Fibroblast of lung (primary cell): ENCODE measurements around the gene HMG20B. TPM values are rescaled to one million over a fixed set of nuclear protein-coding genes. Genes with fewer than 3 reads are reported as not detected.

Experiments
- DNase-seq, 2 donors: peaks; one replicate each; pipeline versions ENCODE4 v3.0.0 to v3.0.0-alpha.2; 2010; ENCODE audit warnings: low read depth in 2 of 2
- H2AFZ ChIP-seq: 2 replicates; pipeline ENCODE4 v1.5.1; 2012; ENCODE audit warnings: low read length, control low read depth, inconsistent platforms
- H3K27ac ChIP-seq: 2 replicates; pipeline ENCODE4 v1.5.1; 2011; ENCODE audit warnings: low read length, control low read depth; ENCODE audit not compliant: insufficient read depth
- H3K27me3 ChIP-seq: 2 replicates; pipeline ENCODE4 v1.5.1; 2011; ENCODE audit warnings: mild to moderate bottlenecking, low read length; ENCODE audit not compliant: control insufficient read depth, insufficient read depth
- H3K36me3 ChIP-seq: 2 replicates; pipeline ENCODE4 v1.5.1; 2011; ENCODE audit warnings: low read length; ENCODE audit not compliant: control insufficient read depth, insufficient read depth
- H3K4me1 ChIP-seq: 2 replicates; pipeline ENCODE4 v1.5.1; 2011; ENCODE audit warnings: low read length; ENCODE audit not compliant: control insufficient read depth, insufficient read depth; ENCODE audit errors: extremely low read depth
- H3K4me2 ChIP-seq: 2 replicates; pipeline ENCODE4 v1.5.1; 2011; ENCODE audit warnings: low read length, control low read depth; ENCODE audit not compliant: insufficient read depth; ENCODE audit errors: extremely low read depth
- H3K4me3 ChIP-seq, 4 experiments: fragments of 200-600 bp in 1 of 4; sonication (generic) in 1 of 4; replicated peaks in 1 of 4; 2 replicates each; pipeline ENCODE4 v1.5.1; 2011 to 2016; ENCODE audit warnings: low read length in 4 of 4, low read depth in 3 of 4, mild to moderate bottlenecking in 3 of 4, control low read depth in 2 of 4, inconsistent platforms in 1 of 4, mixed read lengths in 1 of 4; ENCODE audit not compliant: insufficient read depth in 1 of 4; ENCODE audit errors: control extremely low read depth in 1 of 4
- H3K79me2 ChIP-seq: 2 replicates; pipeline ENCODE4 v1.5.1; 2012; ENCODE audit warnings: mild to moderate bottlenecking, low read length, inconsistent platforms; ENCODE audit not compliant: control insufficient read depth, insufficient read depth
- H3K9ac ChIP-seq: 2 replicates; pipeline ENCODE4 v1.5.1; 2011; ENCODE audit warnings: mild to moderate bottlenecking, low read length, control low read depth; ENCODE audit not compliant: insufficient read depth
- H3K9me3 ChIP-seq: 2 replicates; pipeline ENCODE4 v1.5.1; 2012; ENCODE audit warnings: low read depth, low read length; ENCODE audit not compliant: control insufficient read depth, insufficient read depth
- H4K20me1 ChIP-seq: 2 replicates; pipeline ENCODE4 v1.5.1; 2011; ENCODE audit warnings: low read length; ENCODE audit not compliant: control insufficient read depth, insufficient read depth; ENCODE audit errors: extremely low read depth
- CTCF ChIP-seq, 2 donors: IDR thresholded peaks in 1 of 2; conservative IDR thresholded peaks in 1 of 2; 1 replicate in 1 of 2; 2 replicates in 1 of 2; pipeline ENCODE4 v1.5.1; 2011 to 2012; ENCODE audit warnings: low read length in 2 of 2, control low read depth in 1 of 2, inconsistent platforms in 1 of 2, low read depth in 1 of 2, mild to moderate bottlenecking in 1 of 2
- EZH2 ChIP-seq: IDR thresholded peaks from 2 replicates; pipeline ENCODE4 v1.5.1; 2012; ENCODE audit warnings: low read length, control low read depth, mild to moderate bottlenecking; ENCODE audit errors: missing control alignments
- polyA minus RNA-seq: library from RNA; depleted of rRNA, polyadenylated mRNA; stranded (reverse); fragments of >200 nt; gene quantifications from 2 replicates; pipeline ENCODE4 v1.2.3, GENCODE V29; 2011; ENCODE audit warnings: low replicate concordance
- polyA plus RNA-seq, 2 donors: library from polyadenylated mRNA; depleted of rRNA in 1 of 2; stranded (reverse) in 1 of 2; unstranded in 1 of 2; fragments of >200 nt; gene quantifications; 2 replicates each; pipeline ENCODE4 v1.2.1, GENCODE V29; 2011 to 2012; ENCODE audit warnings: missing spikeins in 1 of 2
- total RNA-seq: library from RNA; depleted of rRNA; stranded (reverse); fragments of >200 nt; gene quantifications from 2 replicates; pipeline ENCODE4 v1.2.1, GENCODE V29; 2014

HMG20B gene
- total RNA-seq = 55.5 and 63.6 TPM in 2 replicates
- polyA plus RNA-seq = 27.3 and 30.1 TPM in 2 replicates
- polyA plus RNA-seq (2012) = 47.2 and 60.2 TPM in 2 replicates
- 13.2 and 13.8 TPM in 2 replicates for polyA minus RNA-seq

- H3K27me3 ChIP-seq = no peaks in the 10 kb centered on the region
- peaks cover 4% of the 10 kb centered on the region for H3K4me1 ChIP-seq
- H3K9ac ChIP-seq = peak within 1 kb of the TSS; percentile 76
Measured at GRCh38 chr19:3572855-3573161, at the start of gene HMG20B. Gene HMG20B (plus strand): TSS chr19:3572944. CDS start chr19:3573310, 366 bp downstream.

GRCh38 chr19:3523361-3524077 lies 49.2 kb upstream of the HMG20B start:
- Histone ChIP-seq H2AFZ (no peak overlapping the region), H3K9ac (no peak overlapping the region), H3K36me3 (peaks cover 37% of the 10 kb centered on the region), H3K79me2 (peaks cover 40% of the 10 kb centered on the region), H3K9me3 (no peaks in the 10 kb centered on the region), H4K20me1 (no peaks in the 10 kb centered on the region), H3K4me1 (no peaks in the 10 kb centered on the region), H3K27me3 (no peaks in the 10 kb centered on the region), H3K4me3 (no peak overlapping the region), H3K4me2 (no peak overlapping the region), H3K27ac (no peak overlapping the region)
- no peak for DNase-seq
- TF ChIP-seq CTCF (conservative IDR thresholded peaks at IDR 0.05 in 1 of 2, IDR thresholded peaks at IDR 0.05 in 1 of 2; ENCODE audit: low read depth in 1 of 2, low read length in 2 of 2) = no peak
- no peak for TF ChIP-seq EZH2

More at GRCh38 chr19:3572855-3573161, at the start of gene HMG20B:
- Histone ChIP-seq H3K9me3 (no peaks in the 10 kb centered on the region), H4K20me1 (no peaks in the 10 kb centered on the region), H3K27ac (peak within 1 kb of the TSS; percentile 88), H3K4me2 (peak within 1 kb of the TSS; percentile 92), H3K4me3 (peak within 1 kb of the TSS; percentile 70 to 92 (median 83)), H3K79me2 (no peaks in the 10 kb centered on the region), H3K36me3 (peaks cover 10% of the 10 kb centered on the region), H2AFZ (peak within 1 kb of the TSS; percentile 96)
- DNase-seq = no peak
- no peak for TF ChIP-seq CTCF (conservative IDR thresholded peaks at IDR 0.05 in 1 of 2, IDR thresholded peaks at IDR 0.05 in 1 of 2; ENCODE audit: low read depth in 1 of 2, low read length in 2 of 2)

- H4K20me1 ChIP-seq = no peaks in the 10 kb centered on the region
- TF ChIP-seq CTCF (conservative IDR thresholded peaks at IDR 0.05 in 1 of 2, IDR thresholded peaks at IDR 0.05 in 1 of 2; ENCODE audit: low read depth in 1 of 2, low read length in 2 of 2) (no peak), EZH2 (no peak)
- H3K79me2 ChIP-seq = peaks cover 32% of the 10 kb centered on the region
Measured at GRCh38 chr19:3524078-3524842, 48.5 kb upstream of the HMG20B start.

More at GRCh38 chr19:3524078-3524842, 48.5 kb upstream of the HMG20B start:
- Histone ChIP-seq H3K9ac (no peak overlapping the region), H3K36me3 (peaks cover 34% of the 10 kb centered on the region), H2AFZ (no peak overlapping the region), H3K4me2 (no peak overlapping the region), H3K27ac (no peak overlapping the region), H3K4me1 (no peaks in the 10 kb centered on the region), H3K27me3 (no peaks in the 10 kb centered on the region), H3K9me3 (no peaks in the 10 kb centered on the region), H3K4me3 (no peak overlapping the region)
- DNase-seq = no peak
